ENCODE data around the gene HELB. TPM values are rescaled to one million over a fixed set of nuclear protein-coding genes. Genes with fewer than 3 reads are reported as not detected.

HELB gene
- total RNA-seq, 1 experiment from 2014 or later, result 9.6 TPM

- Mint-ChIP-seq H3K4me3 (ENCODE audit: low read depth, unreplicated experiment) (no peak overlapping the region), H3K27ac (ENCODE audit: unreplicated experiment) (no peak overlapping the region), H3K27me3 (ENCODE audit: unreplicated experiment) (no peaks in the 10 kb centered on the region), H3K36me3 (ENCODE audit: insufficient read depth, unreplicated experiment) (peaks cover 3% of the 10 kb centered on the region), H3K9me3 (ENCODE audit: low read depth, unreplicated experiment) (no peaks in the 10 kb centered on the region), H3K4me1 (ENCODE audit: low read depth, unreplicated experiment) (peaks cover 11% of the 10 kb centered on the region)
- no peak for DNase-seq
- no TSS peak for BruUV-seq (replicated peaks)
- CTCF ChIA-PET, result no interaction called here
- intact Hi-C loops (cut with micrococcal nuclease; ENCODE audit: unreplicated experiment), result no loop called here
- TF ChIP-seq CTCF (IDR thresholded peaks at IDR 0.05; ENCODE audit: unreplicated experiment), result no peak
Measured at GRCh38 chr12:66331016-66331415, 28.7 kb downstream of the HELB start.

GRCh38 chr12:66331814-66332213 lies 29.5 kb downstream of the HELB start:
- DNase-seq, result no peak
- Mint-ChIP-seq H3K36me3 (ENCODE audit: insufficient read depth, unreplicated experiment) (no peaks in the 10 kb centered on the region), H3K4me1 (ENCODE audit: low read depth, unreplicated experiment) (peaks cover 11% of the 10 kb centered on the region), H3K9me3 (ENCODE audit: low read depth, unreplicated experiment) (no peaks in the 10 kb centered on the region), H3K27me3 (ENCODE audit: unreplicated experiment) (no peaks in the 10 kb centered on the region), H3K27ac (ENCODE audit: unreplicated experiment) (no peak overlapping the region), H3K4me3 (ENCODE audit: low read depth, unreplicated experiment) (no peak overlapping the region)
- intact Hi-C loops (cut with micrococcal nuclease; ENCODE audit: unreplicated experiment), result no loop called here
- TF ChIP-seq CTCF (IDR thresholded peaks at IDR 0.05; ENCODE audit: unreplicated experiment), result no peak
- CTCF ChIA-PET, result no interaction called here
- BruUV-seq (replicated peaks), result no TSS peak

- Mint-ChIP-seq H3K36me3 (ENCODE audit: insufficient read depth, unreplicated experiment) (no peaks in the 10 kb centered on the region), H3K4me1 (ENCODE audit: low read depth, unreplicated experiment) (no peaks in the 10 kb centered on the region), H3K27ac (ENCODE audit: unreplicated experiment) (no peak overlapping the region), H3K4me3 (ENCODE audit: low read depth, unreplicated experiment) (no peak overlapping the region), H3K27me3 (ENCODE audit: unreplicated experiment) (no peaks in the 10 kb centered on the region), H3K9me3 (ENCODE audit: low read depth, unreplicated experiment) (no peaks in the 10 kb centered on the region)
- CTCF ChIA-PET, result interaction anchor here (0.8 kb wide), 1 partner anchor 328 kb away, joined by 3 read pairs; no protein-coding TSS in a partner anchor
- no TSS peak for BruUV-seq (replicated peaks)
- DNase-seq, result no peak
- intact Hi-C loops (cut with micrococcal nuclease; ENCODE audit: unreplicated experiment), result no loop called here
- TF ChIP-seq CTCF (IDR thresholded peaks at IDR 0.05; ENCODE audit: unreplicated experiment), result no peak
Measured at GRCh38 chr12:66335746-66336145, 33.5 kb downstream of the HELB start.

GRCh38 chr12:66337381-66338010 lies 35.2 kb downstream of the HELB start:
- CTCF ChIA-PET, result no interaction called here
- H3K4me1 Mint-ChIP-seq (ENCODE audit: low read depth, unreplicated experiment), result no peaks in the 10 kb centered on the region
- no TSS peak for BruUV-seq (replicated peaks)
- no peak overlapping the region for H3K27ac Mint-ChIP-seq (ENCODE audit: unreplicated experiment)
- H3K36me3 Mint-ChIP-seq (ENCODE audit: insufficient read depth, unreplicated experiment), result no peaks in the 10 kb centered on the region
- H3K27me3 Mint-ChIP-seq (ENCODE audit: unreplicated experiment), result no peaks in the 10 kb centered on the region
- DNase-seq, result no peak
- intact Hi-C loops (cut with micrococcal nuclease; ENCODE audit: unreplicated experiment), result no loop called here
- no peak for TF ChIP-seq CTCF (IDR thresholded peaks at IDR 0.05; ENCODE audit: unreplicated experiment)
- no peak overlapping the region for H3K4me3 Mint-ChIP-seq (ENCODE audit: low read depth, unreplicated experiment)
- peaks cover 3% of the 10 kb centered on the region for H3K9me3 Mint-ChIP-seq (ENCODE audit: low read depth, unreplicated experiment)
